HCT116 (cell line): Measurements from ENCODE around the gene SHROOM3.

Experiments
- EZH2 ChIP-seq: fragments of 200-600 bp; sonication (generic); IDR thresholded peaks from 2 replicates; pipeline ENCODE4 v1.6.1; 2017; ENCODE audit warnings: antibody characterized with exemption, mixed run types
- JUND ChIP-seq: IDR thresholded peaks from 2 replicates; pipeline ENCODE4 v1.6.1; 2012
- POLR2A ChIP-seq: IDR thresholded peaks from 2 replicates; pipeline ENCODE4 v1.7.0; 2011; ENCODE audit warnings: borderline replicate concordance; ENCODE audit not compliant: insufficient read depth, insufficient read length; ENCODE audit errors: extremely low read depth
- ZFX ChIP-seq: fragments of 450-650 bp; IDR thresholded peaks from 2 replicates; pipeline ENCODE4 v1.6.1; 2017
- TF ChIP-seq, protein P1 (sequence below), 3 experiments: fragments of 200-600 bp in 1 of 3; sonication (generic) in 1 of 3; IDR thresholded peaks in 2 of 3; conservative IDR thresholded peaks in 1 of 3; 2 replicates each; pipeline ENCODE4 v1.5.1; 2012 to 2017; ENCODE audit warnings: low read depth in 2 of 3, low read length in 2 of 3, antibody characterized with exemption in 1 of 3, borderline replicate concordance in 1 of 3, control low read depth in 1 of 3, mild to moderate bottlenecking in 1 of 3, mixed read lengths in 1 of 3, mixed run types in 1 of 3, moderate library complexity in 1 of 3; ENCODE audit not compliant: insufficient read depth in 1 of 3
- TF ChIP-seq, protein P2 (sequence below): IDR thresholded peaks from 2 replicates; pipeline ENCODE4 v1.6.1; 2012; ENCODE audit warnings: low read depth

DNA sequence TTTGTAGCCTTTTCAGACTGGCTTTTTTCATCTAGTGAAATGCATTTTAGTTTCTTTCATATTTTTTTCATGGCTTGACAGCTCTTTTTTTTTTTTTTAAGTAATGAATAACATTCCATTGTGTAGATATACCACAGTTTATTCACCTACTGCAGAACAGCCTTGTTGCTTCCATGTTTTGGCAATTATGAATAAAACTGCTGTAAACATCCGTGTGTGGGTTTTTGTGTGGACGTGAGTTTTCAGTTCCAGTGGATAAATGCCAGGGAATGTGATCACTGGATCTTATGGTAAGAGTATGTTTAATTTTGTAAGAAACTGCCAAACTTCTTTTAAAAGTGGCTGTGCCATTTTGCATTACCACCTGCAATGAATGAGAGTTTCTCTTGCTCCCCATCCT lies 302.2 kb downstream of the SHROOM3 start:
- TF ChIP-seq, protein P1, sequence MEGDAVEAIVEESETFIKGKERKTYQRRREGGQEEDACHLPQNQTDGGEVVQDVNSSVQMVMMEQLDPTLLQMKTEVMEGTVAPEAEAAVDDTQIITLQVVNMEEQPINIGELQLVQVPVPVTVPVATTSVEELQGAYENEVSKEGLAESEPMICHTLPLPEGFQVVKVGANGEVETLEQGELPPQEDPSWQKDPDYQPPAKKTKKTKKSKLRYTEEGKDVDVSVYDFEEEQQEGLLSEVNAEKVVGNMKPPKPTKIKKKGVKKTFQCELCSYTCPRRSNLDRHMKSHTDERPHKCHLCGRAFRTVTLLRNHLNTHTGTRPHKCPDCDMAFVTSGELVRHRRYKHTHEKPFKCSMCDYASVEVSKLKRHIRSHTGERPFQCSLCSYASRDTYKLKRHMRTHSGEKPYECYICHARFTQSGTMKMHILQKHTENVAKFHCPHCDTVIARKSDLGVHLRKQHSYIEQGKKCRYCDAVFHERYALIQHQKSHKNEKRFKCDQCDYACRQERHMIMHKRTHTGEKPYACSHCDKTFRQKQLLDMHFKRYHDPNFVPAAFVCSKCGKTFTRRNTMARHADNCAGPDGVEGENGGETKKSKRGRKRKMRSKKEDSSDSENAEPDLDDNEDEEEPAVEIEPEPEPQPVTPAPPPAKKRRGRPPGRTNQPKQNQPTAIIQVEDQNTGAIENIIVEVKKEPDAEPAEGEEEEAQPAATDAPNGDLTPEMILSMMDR (IDR thresholded peaks at IDR 0.05 in 2 of 3, conservative IDR thresholded peaks at IDR 0.05 in 1 of 3; ENCODE audit: borderline replicate concordance in 1 of 3, insufficient read depth in 1 of 3, low read depth in 2 of 3, low read length in 2 of 3) = no peak
- TF ChIP-seq POLR2A = no peak
- TF ChIP-seq JUND = no peak
- TF ChIP-seq EZH2 = no peak
- TF ChIP-seq ZFX = no peak
- TF ChIP-seq, protein P2, sequence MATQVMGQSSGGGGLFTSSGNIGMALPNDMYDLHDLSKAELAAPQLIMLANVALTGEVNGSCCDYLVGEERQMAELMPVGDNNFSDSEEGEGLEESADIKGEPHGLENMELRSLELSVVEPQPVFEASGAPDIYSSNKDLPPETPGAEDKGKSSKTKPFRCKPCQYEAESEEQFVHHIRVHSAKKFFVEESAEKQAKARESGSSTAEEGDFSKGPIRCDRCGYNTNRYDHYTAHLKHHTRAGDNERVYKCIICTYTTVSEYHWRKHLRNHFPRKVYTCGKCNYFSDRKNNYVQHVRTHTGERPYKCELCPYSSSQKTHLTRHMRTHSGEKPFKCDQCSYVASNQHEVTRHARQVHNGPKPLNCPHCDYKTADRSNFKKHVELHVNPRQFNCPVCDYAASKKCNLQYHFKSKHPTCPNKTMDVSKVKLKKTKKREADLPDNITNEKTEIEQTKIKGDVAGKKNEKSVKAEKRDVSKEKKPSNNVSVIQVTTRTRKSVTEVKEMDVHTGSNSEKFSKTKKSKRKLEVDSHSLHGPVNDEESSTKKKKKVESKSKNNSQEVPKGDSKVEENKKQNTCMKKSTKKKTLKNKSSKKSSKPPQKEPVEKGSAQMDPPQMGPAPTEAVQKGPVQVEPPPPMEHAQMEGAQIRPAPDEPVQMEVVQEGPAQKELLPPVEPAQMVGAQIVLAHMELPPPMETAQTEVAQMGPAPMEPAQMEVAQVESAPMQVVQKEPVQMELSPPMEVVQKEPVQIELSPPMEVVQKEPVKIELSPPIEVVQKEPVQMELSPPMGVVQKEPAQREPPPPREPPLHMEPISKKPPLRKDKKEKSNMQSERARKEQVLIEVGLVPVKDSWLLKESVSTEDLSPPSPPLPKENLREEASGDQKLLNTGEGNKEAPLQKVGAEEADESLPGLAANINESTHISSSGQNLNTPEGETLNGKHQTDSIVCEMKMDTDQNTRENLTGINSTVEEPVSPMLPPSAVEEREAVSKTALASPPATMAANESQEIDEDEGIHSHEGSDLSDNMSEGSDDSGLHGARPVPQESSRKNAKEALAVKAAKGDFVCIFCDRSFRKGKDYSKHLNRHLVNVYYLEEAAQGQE = no peak
